Activated T-cell treated with anti-CD3 and anti-CD28 coated beads for 1 hour (primary cell): ENCODE results near the gene GSTA5.
A peak's percentile ranks its signal among the peaks of the same experiment; 100 is the strongest.
"Not testable (repeated sequence)": the region's sequence is repeated elsewhere in the genome, so short reads cannot be mapped to it uniquely, and the experiment has no call there.

Experiments used
- DNase-seq: peaks from one replicate; pipeline ENCODE4 v3.0.0-alpha.2; 2020; ENCODE audit warnings: low read depth

GSTA5 gene

GRCh38 chr6:52834481-52834880 is 6.1 kb downstream of the GSTA5 start:
- no peak for DNase-seq

DNA sequence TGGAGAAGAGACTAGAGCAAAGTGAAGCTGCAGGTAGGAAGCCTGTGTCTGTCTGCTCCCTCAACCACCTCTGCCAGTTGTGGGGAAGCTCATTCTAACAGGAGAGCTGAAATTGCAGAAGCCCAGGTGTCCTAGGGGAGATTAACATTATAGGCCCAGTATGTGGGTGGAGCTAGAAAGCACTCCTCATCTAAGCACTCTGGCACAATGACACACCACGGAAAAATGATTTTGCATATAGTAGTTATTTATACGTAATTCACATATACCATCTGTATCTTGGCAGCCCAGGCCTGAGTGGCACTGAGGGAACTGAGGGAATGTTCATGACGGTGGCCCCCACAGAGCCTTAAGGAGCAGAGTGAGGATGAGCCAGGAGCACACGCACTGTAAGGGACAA is 9.7 kb downstream of the GSTA5 start:
- DNase-seq: not testable (repeated sequence)

- DNase-seq: no peak
Observed at GRCh38 chr6:52829046-52829817, 11.4 kb downstream of the GSTA5 start.

DNA sequence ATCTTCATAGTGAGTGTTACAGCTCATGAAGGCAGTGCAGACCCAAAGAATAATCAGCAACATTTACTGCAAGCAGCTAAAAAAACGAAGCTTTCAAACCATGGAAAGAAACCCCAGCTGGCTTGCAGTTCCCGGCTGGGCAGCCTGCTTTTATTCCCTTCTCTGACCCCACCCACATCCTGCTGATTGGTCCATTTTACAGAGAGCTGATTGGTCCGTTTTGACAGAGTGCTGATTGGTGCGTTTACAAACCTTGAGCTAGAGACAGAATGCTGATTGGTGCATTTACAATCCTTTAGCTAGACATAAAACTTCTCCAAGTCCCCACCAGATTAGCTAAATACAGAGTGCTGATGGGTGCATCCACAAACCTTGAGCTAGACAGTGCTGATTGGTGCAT is 12.0 kb downstream of the GSTA5 start:
- not testable (repeated sequence) for DNase-seq

DNA sequence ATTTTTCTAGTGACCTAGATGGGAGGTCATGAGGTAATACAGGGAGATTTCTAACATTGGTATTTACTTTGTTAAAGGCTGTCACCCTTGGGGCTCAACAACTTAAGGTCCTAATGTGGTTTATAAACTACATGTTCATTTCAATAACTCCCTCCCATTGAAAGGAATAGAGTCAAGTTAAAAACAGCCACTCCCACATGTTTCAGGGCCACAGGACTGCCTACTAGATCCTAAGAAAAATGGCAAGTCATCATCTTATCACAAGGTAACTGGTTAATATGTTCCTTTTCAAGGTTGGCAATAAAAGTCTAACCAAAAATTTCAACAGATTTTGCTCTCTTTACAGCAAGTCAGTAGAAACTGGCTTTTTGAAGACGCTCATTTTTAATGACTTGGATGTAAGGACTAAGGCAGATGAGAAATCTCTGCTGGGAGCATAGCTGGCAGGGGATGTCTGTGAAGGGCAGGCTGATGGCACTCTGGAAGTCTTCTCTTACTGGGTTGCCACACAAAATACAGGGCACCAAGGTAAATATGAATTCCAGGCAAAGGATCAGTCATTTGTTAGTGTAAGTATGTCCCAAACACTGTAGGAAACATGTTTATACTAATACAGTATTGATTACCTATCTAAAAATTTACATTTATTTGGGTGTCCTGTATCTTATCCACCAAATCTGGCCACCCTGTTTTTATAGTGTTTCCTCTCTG is 13.4 kb downstream of the GSTA5 start:
- DNase-seq: not testable (repeated sequence)

GRCh38 chr6:52826513-52826912 is 14.1 kb downstream of the GSTA5 start:
- DNase-seq: no peak

GRCh38 chr6:52825900-52826459 is 14.6 kb downstream of the GSTA5 start:
- not testable (repeated sequence) for DNase-seq

DNA sequence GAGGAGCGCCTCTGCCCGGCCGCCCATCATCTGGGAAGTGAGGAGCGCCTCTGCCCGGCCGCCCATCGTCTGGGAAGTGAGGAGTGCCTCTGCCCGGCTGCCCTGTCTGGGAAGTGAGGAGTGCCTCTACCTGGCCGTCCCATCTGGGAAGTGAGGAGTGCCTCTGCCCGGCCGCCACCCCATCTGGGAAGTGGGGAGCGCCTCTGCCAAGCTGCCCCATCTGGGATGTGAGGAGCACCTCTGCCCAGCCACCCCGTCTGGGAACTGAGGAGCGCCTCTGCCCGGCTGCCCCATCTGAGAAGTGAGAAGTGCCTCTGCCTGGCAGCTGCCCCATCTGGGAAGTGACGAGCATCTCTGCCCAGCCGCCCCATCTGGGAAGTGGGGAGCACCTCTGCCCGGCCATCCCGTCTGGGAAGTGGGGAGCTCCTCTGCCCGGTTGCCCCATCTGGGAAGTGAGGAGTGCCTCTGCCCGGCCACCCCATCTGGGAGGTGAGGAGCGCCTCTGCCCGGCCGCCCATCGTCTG is 15.3 kb downstream of the GSTA5 start:
- not testable (repeated sequence) for DNase-seq

- no peak for DNase-seq
Observed at GRCh38 chr6:52821842-52822241, 18.8 kb downstream of the GSTA5 start.

- no peak for DNase-seq
Observed at GRCh38 chr6:52820198-52820597, 20.4 kb downstream of the GSTA5 start.

DNA sequence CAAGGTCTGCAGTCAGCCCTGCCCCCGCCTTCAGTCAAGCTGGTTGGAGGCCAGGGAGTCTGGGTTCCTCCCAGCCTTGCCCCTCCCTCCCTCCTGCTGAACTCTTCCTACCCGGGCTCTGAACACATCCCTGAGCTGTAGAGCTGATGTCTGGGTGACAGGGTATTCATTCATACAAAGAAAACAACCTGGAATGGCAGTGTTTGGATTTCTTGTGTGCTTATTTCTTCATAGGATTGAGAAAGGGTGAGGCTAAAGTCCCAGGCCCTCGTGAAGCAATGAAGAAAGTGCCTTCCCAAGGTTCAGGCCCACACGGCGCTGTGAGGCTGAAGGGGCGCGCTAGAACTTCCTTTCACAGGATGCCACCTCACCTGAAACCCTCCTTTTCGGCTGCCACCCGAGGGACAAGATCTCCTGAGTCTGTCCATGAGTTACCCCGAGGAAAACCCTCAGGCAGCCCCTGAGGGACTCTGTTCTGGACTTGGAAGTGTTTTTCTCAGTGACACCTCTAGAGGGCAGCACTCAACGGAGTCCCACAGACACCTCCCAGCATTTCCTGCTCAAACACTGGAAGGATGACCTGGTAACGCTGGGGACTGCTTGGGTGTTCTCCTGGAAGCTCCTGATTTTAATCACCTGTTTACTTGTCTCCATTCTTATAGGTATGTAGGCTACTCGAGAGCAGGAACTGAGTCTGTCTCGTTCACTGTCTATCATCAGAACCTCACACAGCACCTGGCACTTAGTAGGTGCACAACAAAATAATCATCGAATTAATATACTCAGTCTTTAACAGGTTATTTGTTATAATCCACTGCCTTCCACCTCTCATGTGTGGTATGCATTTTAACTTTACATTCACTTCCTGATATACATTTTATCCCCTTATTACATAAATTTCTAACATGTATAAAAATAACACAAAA is 25.2 kb downstream of the GSTA5 start:
- peak; percentile 3 for DNase-seq

GRCh38 chr6:52814545-52814944 is 26.1 kb downstream of the GSTA5 start:
- DNase-seq: not testable (repeated sequence)

DNA sequence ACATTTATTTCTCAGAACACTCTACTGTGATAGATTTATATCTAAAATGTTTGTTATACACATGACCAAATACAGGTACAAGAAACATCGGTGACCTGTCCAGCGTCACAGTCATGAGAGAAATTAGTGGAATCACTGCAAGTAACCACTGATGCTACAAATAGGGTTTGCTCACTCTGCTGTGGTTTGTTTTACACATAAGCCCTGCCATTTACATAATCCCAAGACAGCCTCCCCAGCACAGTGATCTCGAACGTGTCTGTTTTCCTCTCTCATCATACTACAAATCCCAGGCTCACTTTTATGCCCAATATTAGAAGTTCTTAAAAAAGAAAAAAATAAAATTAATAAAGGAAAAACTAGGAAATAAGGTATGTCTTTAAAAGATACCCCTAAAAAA is 30.8 kb downstream of the GSTA5 start:
- DNase-seq: not testable (repeated sequence)

DNA sequence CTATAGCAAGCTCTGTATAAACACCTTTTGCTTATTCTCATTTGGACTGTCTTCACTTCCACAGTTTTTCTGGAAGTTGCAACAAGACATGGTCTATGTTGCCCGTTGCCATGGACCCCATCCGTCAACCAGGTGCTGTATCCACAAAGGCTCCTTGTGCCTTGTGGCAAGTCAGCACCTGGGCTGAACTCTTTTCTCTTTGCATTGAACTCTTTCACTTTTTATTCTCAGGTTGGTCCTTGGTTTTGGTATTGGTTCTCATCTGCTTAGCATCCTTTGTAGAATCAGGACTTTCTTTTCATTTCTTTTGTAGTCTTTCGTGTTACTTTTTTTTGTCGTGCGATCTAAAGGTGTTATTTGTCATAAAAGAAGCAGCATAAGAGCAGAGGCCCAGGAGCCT is 32.0 kb downstream of the GSTA5 start:
- DNase-seq: no peak

GRCh38 chr6:52803668-52804255 is 36.9 kb downstream of the GSTA5 start, which contains the start of gene GSTA1:
TSS of gene GSTA1 (minus strand) at chr6:52803816. CDS start at chr6:52799267, 4,549 bp downstream.
- not testable (repeated sequence) for DNase-seq

DNA sequence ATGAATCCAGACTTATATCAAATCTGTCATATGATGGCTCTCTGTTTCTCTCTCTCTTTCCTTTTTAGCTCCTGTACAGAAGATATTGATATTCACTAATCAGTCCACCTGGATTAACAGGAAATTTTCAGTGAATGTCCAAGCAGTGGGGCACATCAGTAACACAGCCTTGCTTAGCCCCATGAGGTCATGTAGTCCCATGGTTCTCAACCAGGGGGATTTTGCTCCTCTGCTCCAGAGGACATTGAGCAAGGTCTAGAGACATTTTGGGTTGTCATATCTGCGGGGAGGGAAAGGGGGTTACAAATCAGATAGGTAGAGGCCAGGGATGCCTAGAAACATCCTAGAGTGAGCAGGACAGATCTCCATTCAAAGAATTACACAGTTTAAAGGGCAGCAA is 37.8 kb downstream of the GSTA5 start:
- no peak for DNase-seq

- DNase-seq: no peak
Observed at GRCh38 chr6:52801188-52801841, 39.3 kb downstream of the GSTA5 start.

DNA sequence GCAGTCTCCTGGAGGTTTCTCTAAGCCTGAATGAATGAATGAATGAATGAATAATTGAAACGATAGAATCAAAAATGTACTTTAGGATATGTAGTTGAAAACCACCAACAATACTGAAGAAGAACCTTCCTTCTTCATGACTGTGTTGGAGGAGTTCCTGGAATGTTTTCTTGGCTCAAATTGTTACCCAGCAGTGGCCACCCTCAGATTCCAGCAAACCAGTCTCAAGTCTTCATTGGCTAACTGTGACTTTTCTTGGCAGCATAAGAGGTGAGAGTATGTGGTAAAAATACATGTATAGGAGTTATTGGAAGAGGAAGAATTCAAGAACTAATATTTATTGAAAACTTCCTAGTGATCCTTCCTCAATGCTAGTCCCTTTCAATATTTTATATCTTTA is 41.3 kb downstream of the GSTA5 start:
- DNase-seq: not testable (repeated sequence)

DNA sequence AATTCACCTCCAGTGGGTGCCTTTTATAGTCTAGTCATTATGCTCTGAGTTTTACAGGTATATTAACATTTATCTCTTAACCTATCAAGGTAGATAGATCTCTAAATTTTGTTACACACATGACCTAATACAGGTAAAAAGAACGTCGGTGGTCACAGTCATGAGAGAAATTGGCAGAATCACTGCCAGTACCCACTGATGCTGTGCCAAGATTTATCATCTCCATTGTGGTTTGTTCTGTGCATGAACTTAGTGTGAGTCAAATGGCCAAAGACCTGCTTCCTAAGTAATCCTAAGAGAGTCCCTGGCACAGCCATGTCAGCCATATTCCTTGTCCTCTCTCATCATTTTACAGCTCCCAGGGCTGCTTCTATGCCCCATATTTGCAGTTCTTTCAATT is 46.2 kb downstream of the GSTA5 start:
- not testable (repeated sequence) for DNase-seq

DNA sequence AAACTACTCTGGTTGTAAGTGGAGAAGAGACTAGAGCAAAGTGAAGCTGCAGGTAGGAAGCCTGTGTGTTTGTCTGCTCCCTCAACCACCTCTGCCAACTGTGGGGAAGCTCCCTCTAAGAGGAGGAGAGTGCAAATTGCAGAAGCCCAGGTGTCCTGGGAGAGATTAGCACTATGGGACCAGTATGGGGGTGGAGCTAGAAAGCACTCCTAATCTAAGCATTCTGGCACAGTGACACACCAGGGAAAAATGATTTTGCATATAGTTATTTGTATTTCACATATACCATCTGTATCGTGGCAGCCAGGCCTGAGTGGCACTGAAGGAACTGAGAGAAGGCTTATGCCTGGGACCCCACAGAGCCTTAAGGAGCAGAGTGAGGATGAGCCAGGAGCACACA is 49.8 kb downstream of the GSTA5 start:
- DNase-seq: no peak

DNA sequence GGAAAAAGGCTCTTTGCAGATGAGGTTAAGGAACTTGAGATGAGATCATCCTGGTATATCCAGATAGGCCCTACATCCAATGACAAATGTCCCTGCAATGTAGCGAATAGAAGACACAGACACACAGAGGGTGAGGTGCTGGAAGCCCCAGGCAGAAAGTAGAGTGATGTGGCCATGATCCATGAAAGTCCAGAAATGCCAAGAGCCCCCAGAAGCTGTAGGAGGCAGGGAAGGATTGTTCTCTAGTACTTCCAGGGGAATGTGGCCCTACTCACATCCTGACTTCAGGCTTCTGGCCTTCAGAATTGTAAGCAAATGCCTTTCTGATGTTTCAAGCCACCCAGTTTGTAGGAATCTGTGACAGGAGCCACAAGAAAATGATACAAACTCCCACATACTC is 51.0 kb downstream of the GSTA5 start:
- DNase-seq: not testable (repeated sequence)
